CD4-positive, alpha-beta T cell treated with Interleukin-15 for 4 hours (primary cell): ENCODE measurements around the gene PCSK1.
A peak's percentile ranks its signal among the peaks of the same experiment; 100 is the strongest.
"Not testable (repeated sequence)": the region's sequence is repeated elsewhere in the genome, so short reads cannot be mapped to it uniquely, and the experiment has no call there.

ENCODE experiments used
- DNase-seq: peaks from one replicate; pipeline ENCODE4 v3.0.0-alpha.2; 2020; ENCODE audit warnings: low spot score

The PCSK1 gene

GRCh38 chr5:96426831-96427230, 6.2 kb downstream of the PCSK1 start:
- DNase-seq, result no peak

GRCh38 chr5:96425443-96425842, 7.6 kb downstream of the PCSK1 start:
- DNase-seq, result no peak

DNA sequence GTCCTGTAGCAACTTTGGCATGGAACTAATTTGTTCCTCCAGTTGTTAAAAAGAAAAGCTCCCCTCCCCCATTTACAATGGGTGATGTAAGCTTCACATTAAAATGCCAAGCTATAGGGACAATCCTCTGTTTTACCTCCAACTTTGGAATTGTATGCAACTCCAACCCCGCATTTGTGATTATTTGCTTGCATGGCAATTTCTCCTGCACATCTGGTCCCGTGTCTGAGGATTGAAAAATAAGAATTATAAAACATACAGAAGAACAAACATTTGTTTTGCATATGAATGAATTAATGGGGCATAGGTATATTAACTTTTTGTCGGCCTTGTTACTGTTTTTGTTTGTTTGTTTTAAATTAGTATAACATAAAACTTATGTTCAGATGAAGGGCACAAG, 17.2 kb downstream of the PCSK1 start:
- DNase-seq, result no peak

DNA sequence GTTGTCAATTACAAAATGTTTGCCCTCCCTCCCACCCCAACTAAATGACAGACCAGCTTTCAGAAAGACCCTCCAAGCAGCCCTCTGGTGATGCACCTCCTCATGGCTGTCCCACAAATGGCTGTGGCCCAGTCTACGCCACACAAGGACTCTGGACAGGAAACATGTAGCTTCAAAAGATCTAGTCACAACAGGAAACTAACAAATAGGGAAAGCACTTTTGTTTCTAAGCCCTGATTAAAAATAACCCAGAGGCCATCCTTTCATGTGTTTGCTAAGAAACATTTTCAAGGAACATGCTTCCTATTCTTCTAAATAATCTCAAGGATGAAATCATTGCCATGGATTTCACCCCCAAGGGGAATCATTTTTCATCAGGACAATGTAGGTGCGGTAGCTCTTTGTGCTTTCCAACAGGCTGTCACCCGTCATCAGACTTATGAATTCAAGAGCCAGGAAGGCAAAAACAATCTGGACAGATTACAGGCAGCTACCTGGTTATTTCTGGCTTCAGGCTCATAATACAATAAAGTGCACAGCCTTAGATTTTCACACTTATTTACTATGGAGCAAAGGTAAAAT, 20.1 kb downstream of the PCSK1 start:
- DNase-seq, result no peak

DNA sequence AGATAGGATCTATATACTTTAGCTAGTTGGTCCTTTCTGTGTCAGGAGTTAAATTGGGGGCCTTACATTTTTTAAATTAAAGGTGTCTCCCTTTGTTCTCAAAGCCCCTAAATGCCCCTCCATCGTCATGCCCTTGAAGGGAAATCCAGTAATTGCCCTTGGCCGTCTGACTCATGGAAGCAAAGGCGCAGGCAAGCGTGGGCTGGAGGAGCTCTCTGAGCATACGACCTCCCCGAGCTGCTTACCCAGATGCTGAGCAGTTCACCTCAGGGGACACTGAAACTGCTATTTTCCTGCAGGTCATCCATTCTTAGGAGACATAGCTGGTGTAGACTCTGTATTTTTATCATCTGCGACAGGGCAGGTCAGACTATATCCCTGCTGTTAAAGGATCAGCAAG, 23.0 kb downstream of the PCSK1 start:
- DNase-seq, result no peak

GRCh38 chr5:96408841-96409538, 24.1 kb downstream of the PCSK1 start:
- no peak for DNase-seq

DNA sequence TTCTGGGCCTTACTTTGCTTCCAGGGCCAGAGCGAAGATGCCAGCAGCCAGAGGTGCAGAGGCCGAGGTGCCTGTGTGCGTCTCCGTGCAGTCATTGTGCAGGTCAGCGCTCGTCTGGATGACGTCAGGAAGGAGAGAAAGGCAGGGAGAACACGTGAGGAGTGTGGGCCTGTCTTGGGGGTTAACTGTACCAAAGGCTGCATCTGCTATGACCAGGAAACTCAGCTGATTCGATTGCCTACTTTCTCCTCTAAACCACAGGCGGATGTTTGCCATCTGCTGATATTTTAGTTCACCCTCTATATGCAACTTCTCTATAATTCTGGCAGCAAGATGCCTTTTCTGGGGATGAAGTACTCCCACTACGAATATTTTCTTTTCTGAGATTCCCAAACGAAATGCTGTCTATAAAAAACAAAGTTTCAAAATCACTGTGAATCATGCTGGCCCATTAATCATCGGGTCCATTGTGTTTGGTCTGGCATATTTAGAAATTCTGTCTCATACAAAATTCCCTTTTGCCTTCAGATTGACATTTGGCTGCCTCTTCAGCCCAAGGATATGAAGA, 24.8 kb downstream of the PCSK1 start:
- DNase-seq, result no peak

GRCh38 chr5:96407436-96407835, 25.6 kb downstream of the PCSK1 start:
- no peak for DNase-seq

- no peak for DNase-seq
Measured at GRCh38 chr5:96404191-96404867, 28.7 kb downstream of the PCSK1 start.

GRCh38 chr5:96402500-96402899, 30.5 kb downstream of the PCSK1 start:
- no peak for DNase-seq

GRCh38 chr5:96396878-96397277, 36.2 kb downstream of the PCSK1 start:
- no peak for DNase-seq

DNA sequence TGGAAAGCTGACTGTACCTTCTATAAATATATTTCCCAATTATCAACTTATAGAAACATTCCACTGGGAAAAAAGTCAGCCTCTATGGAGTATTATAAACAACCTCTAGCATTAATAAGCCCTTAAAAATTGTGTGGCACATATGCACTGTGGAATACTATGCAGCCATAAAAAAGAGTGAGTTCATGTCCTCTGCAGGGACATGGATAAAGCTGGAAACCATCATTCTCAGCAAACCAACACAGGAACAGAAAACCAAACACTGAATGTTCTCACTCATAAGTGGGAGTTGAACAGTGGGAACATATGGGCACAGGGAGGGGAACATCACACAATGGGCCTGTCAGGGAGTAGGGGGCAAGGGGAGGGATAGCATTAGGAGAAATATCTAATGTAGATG, 37.8 kb downstream of the PCSK1 start:
- not testable (repeated sequence) for DNase-seq

GRCh38 chr5:96391921-96392320, 41.1 kb downstream of the PCSK1 start:
- DNase-seq, result no peak

GRCh38 chr5:96388176-96388575, 44.9 kb downstream of the PCSK1 start:
- DNase-seq, result no peak

DNA sequence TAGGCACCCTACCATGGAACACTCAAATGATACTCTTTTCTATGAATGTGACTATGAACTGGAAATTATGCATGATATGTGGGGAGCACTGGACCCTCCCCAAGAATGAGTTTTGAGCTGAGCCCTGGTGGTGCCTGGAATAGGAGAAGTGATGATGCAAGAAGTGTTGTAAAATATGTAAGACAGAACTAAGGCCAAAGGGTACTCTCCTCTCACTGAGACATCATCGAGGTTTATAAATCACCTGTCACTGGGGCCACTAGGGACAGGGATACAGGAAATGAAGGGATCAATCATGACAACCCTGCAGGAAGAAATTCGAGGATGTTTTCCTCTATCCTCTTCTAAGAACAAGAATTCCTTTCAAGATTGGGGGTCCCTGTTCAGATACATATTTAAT, 45.4 kb downstream of the PCSK1 start:
- DNase-seq, result no peak

- DNase-seq, result no peak
Measured at GRCh38 chr5:96385538-96385937, 47.5 kb downstream of the PCSK1 start.

- no peak for DNase-seq
Measured at GRCh38 chr5:96384353-96384752, 48.7 kb downstream of the PCSK1 start.

- DNase-seq, result peak; percentile 3
Measured at GRCh38 chr5:96381526-96381925, 51.5 kb downstream of the PCSK1 start.

GRCh38 chr5:96379896-96380295, 53.2 kb downstream of the PCSK1 start:
- DNase-seq, result no peak

- no peak for DNase-seq
Measured at GRCh38 chr5:96377597-96377996, 55.5 kb downstream of the PCSK1 start.

- no peak for DNase-seq
Measured at GRCh38 chr5:96377167-96377566, 55.9 kb downstream of the PCSK1 start.

DNA sequence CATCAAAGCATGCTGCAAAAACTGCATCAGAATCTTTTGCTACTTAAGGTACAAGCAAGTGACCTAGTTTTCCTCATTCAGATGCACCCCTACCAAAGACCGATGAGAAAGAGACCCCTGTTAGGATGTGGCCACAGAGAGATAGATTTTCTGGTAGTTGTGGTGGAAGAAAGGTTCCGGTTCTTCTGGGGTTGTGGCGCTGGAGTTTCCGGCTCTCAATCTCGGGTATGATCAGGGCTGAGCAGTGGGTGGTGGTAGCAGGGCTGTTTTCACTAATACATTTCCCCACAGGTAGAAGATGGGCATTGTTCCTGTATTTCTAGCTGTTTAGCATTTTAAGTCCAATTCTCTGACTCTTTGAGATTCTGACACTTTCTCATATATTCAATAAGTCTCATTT, 58.4 kb downstream of the PCSK1 start:
- peak; percentile 9 for DNase-seq

DNA sequence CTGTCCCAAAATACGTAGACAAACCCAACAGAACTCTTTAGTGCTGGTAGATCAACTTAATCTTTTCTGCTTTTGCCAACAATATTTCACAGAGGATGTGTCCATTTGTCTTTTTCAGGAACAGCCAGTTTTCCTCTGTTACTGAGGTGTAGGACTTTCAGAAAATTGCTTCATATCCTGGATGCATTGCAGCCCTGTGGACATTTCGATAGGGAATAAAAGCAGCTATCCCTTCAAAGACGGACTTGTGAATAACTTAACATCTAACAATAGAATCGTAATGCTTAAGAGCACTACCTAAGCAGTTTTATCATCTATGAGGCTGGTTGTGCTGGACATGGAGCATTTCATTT, 59.7 kb downstream of the PCSK1 start:
- no peak for DNase-seq
